ENCODE data around the gene TDRD6.
"Not testable (repeated sequence)": the region's sequence is repeated elsewhere in the genome, so short reads cannot be mapped to it uniquely, and the experiment has no call there.

Gene TDRD6

GRCh38 chr6:46743425-46744158 is 55.9 kb downstream of the TDRD6 start:
- in situ Hi-C loops (cut with HindIII; ENCODE audit: low sequenced_read_pairs): no loop called here

- in situ Hi-C loops (cut with HindIII; ENCODE audit: low sequenced_read_pairs): not testable (repeated sequence)
These were observed 56.6 kb downstream of the TDRD6 start for GRCh38 chr6:46744159-46744725.

- in situ Hi-C loops (cut with HindIII; ENCODE audit: low sequenced_read_pairs): no loop called here
These were observed 58.3 kb downstream of the TDRD6 start for GRCh38 chr6:46745973-46746372.

GRCh38 chr6:46746696-46747095 is 59.0 kb downstream of the TDRD6 start, which contains the start of gene ANKRD66:
ANKRD66 (plus strand) TSS chr6:46746933; CDS start chr6:46751949, 5,016 bp downstream.
- in situ Hi-C loops (cut with HindIII; ENCODE audit: low sequenced_read_pairs): no loop called here

- in situ Hi-C loops (cut with HindIII; ENCODE audit: low sequenced_read_pairs): no loop called here
These were observed 61.3 kb downstream of the TDRD6 start for GRCh38 chr6:46748940-46749503.

- in situ Hi-C loops (cut with HindIII; ENCODE audit: low sequenced_read_pairs): no loop called here
These were observed 62.0 kb downstream of the TDRD6 start for GRCh38 chr6:46749731-46750130.

GRCh38 chr6:46751658-46752057 is 64.0 kb downstream of the TDRD6 start:
- in situ Hi-C loops (cut with HindIII; ENCODE audit: low sequenced_read_pairs): no loop called here
